ENCODE measurements around the gene SAMMSON. TPM values are rescaled to one million over a fixed set of nuclear protein-coding genes. Genes with fewer than 3 reads are reported as not detected.

Gene SAMMSON
- 0.59 and 1.1 TPM in 2 replicates for polyA plus RNA-seq (2014; cell fraction: cytosol; rRNA removed)
- polyA plus RNA-seq (2014; cell fraction: nucleus; rRNA removed): 0.58 and 1.0 TPM in 2 replicates

GRCh38 chr3:69999140-70000027 is at the start of gene SAMMSON:
SAMMSON (plus strand) TSS chr3:69999733.
- DNase-seq (ENCODE audit: low spot score): peak; percentile 90

- no peak for DNase-seq (ENCODE audit: low spot score)
Measured at GRCh38 chr3:69951616-69952015, 47.9 kb upstream of the SAMMSON start.

- no peak for DNase-seq (ENCODE audit: low spot score)
Measured at GRCh38 chr3:69959581-69959980, 40.0 kb upstream of the SAMMSON start.

- no peak for DNase-seq (ENCODE audit: low spot score)
Measured at GRCh38 chr3:69961706-69962439, 37.7 kb upstream of the SAMMSON start.

GRCh38 chr3:69963643-69964042 is 35.9 kb upstream of the SAMMSON start:
- DNase-seq (ENCODE audit: low spot score): no peak

- DNase-seq (ENCODE audit: low spot score): no peak
Measured at GRCh38 chr3:69967156-69967555, 32.4 kb upstream of the SAMMSON start.

GRCh38 chr3:69970827-69971226 is 28.7 kb upstream of the SAMMSON start:
- DNase-seq (ENCODE audit: low spot score): no peak

GRCh38 chr3:69972672-69973071 is 26.9 kb upstream of the SAMMSON start:
- no peak for DNase-seq (ENCODE audit: low spot score)

GRCh38 chr3:69976021-69976420 is 23.5 kb upstream of the SAMMSON start:
- no peak for DNase-seq (ENCODE audit: low spot score)

GRCh38 chr3:69983546-69984265 is 15.8 kb upstream of the SAMMSON start:
- DNase-seq (ENCODE audit: low spot score): no peak

- no peak for DNase-seq (ENCODE audit: low spot score)
Measured at GRCh38 chr3:69985266-69985665, 14.3 kb upstream of the SAMMSON start.

GRCh38 chr3:69986419-69986818 is 13.1 kb upstream of the SAMMSON start:
- no peak for DNase-seq (ENCODE audit: low spot score)

- no peak for DNase-seq (ENCODE audit: low spot score)
Measured at GRCh38 chr3:69987833-69988232, 11.7 kb upstream of the SAMMSON start.

- no peak for DNase-seq (ENCODE audit: low spot score)
Measured at GRCh38 chr3:69993757-69994156, 5.8 kb upstream of the SAMMSON start.

GRCh38 chr3:69994919-69995318 is 4.6 kb upstream of the SAMMSON start:
- no peak for DNase-seq (ENCODE audit: low spot score)

- DNase-seq (ENCODE audit: low spot score): peak; percentile 10
Measured at GRCh38 chr3:69997631-69998307, 1.8 kb upstream of the SAMMSON start.

GRCh38 chr3:69998759-69999139 is 784 bp upstream of the SAMMSON start:
- DNase-seq (ENCODE audit: low spot score): no peak

GRCh38 chr3:70000028-70000410 is 486 bp downstream of the SAMMSON start:
- peak; percentile 58 for DNase-seq (ENCODE audit: low spot score)

- peak; percentile 22 for DNase-seq (ENCODE audit: low spot score)
Measured at GRCh38 chr3:70000563-70001081, 1.1 kb downstream of the SAMMSON start.

- no peak for DNase-seq (ENCODE audit: low spot score)
Measured at GRCh38 chr3:70003119-70003518, 3.6 kb downstream of the SAMMSON start.

- DNase-seq (ENCODE audit: low spot score): no peak
Measured at GRCh38 chr3:70006089-70006488, 6.6 kb downstream of the SAMMSON start.

Measured in SK-N-DZ (cell line).